ENCODE data around the gene DGUOK. TPM values are rescaled to one million over a fixed set of nuclear protein-coding genes. Genes with fewer than 3 reads are reported as not detected.

DGUOK gene
- total RNA-seq, 1 experiment from 2014 or later = 100 TPM

GRCh38 chr2:73972846-73973245 lies 46.2 kb downstream of the DGUOK start:
- DNase-seq (ENCODE audit: low read depth, low spot score) = no peak
- ChIA-PET RAD21 (ENCODE audit: low non-redundant PET in 1 of 2, low total read pairs in 2 of 2, uncharacterized antibody in 2 of 2, unreplicated experiment in 2 of 2) (no interaction called here), POLR2A (no interaction called here), CTCF (no interaction called here)
- Histone ChIP-seq H3K27ac (ENCODE audit: low read depth, low read length) (no peak overlapping the region), H3K79me2 (ENCODE audit: insufficient read depth, low read length) (no peaks in the 10 kb centered on the region), H2AFZ (ENCODE audit: low read depth, low read length, poor library complexity, severe bottlenecking) (no peak overlapping the region), H3K27me3 (ENCODE audit: insufficient read depth, low read length) (no peaks in the 10 kb centered on the region), H3K9me3 (ENCODE audit: control insufficient read depth in 1 of 2, insufficient read depth in 1 of 2, low read depth in 1 of 2, low read length in 2 of 2) (no peaks in the 10 kb centered on the region), H3K36me3 (ENCODE audit: control insufficient read depth in 1 of 2, insufficient read depth in 2 of 2, low read length in 2 of 2) (0 out of 4 replicates have a peak, but pooled peaks cover 0 to 2% of the 10 kb centered on the region in 2 experiments), H3K9ac (ENCODE audit: low read length) (no peak overlapping the region), H4K20me1 (ENCODE audit: insufficient read depth) (no peaks in the 10 kb centered on the region), H3K4me2 (ENCODE audit: low read length) (no peak overlapping the region), H3K4me3 (replicated peaks in 1 of 2; ENCODE audit: low read depth in 1 of 2, low read length in 2 of 2) (no peak overlapping the region), H3K4me1 (ENCODE audit: control insufficient read depth in 1 of 2, insufficient read depth in 2 of 2, low read length in 2 of 2) (peaks cover 0 to 2% of the 10 kb centered on the region in 2 experiments; a peak in 1 of 4 replicates), H3K9me2 (ENCODE audit: insufficient read depth) (no peaks in the 10 kb centered on the region)
- TF ChIP-seq RAD21 (IDR thresholded peaks at IDR 0.05; ENCODE audit: low read depth) = no peak
- no peak for TF ChIP-seq TCF7L2 (IDR thresholded peaks at IDR 0.05; ENCODE audit: borderline replicate concordance, extremely low read depth, insufficient read depth, insufficient read length)
- TF ChIP-seq SIN3A (IDR thresholded peaks at IDR 0.05; ENCODE audit: low read depth) = no peak
- no peak for TF ChIP-seq SP1 (IDR thresholded peaks at IDR 0.05; ENCODE audit: low read depth)
- no peak for TF ChIP-seq ZNF274 (IDR thresholded peaks at IDR 0.05; ENCODE audit: low read depth, low read length)
- no peak for TF ChIP-seq CBX3 (IDR thresholded peaks at IDR 0.05; ENCODE audit: low read depth)
- no peak for TF ChIP-seq EZH2phosphoT487 (IDR thresholded peaks at IDR 0.05; ENCODE audit: borderline replicate concordance)
- no peak for ATAC-seq
- BruUV-seq (replicated peaks) = no TSS peak
- intact Hi-C loops (cut with micrococcal nuclease) = no loop called here

DNA sequence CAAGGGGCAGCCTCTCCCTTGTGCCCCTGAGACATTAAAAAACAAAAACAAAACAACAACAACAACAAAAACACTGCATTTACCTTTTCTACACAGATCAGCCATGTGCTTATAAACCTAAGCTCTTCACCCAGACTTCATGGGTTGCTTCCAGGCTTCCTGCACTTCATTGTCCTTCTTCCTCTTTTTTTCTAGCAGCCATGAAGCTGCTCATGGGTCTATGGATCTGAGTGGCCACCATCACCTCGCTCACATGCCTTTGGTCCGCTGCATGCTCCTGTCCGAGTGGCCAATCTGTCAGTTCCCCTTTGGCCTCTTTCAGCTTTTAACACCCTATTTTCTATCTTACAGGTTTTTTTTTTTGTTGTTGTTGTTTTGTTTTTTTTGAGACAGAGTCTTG lies 49.1 kb downstream of the DGUOK start:
- DNase-seq (ENCODE audit: low read depth, low spot score) (no peak), ATAC-seq (no peak)
- Histone ChIP-seq H3K36me3 (ENCODE audit: control insufficient read depth in 1 of 2, insufficient read depth in 2 of 2, low read length in 2 of 2) (no peaks in the 10 kb centered on the region), H3K9me2 (ENCODE audit: insufficient read depth) (no peaks in the 10 kb centered on the region), H3K4me2 (ENCODE audit: low read length) (no peak overlapping the region), H2AFZ (ENCODE audit: low read depth, low read length, poor library complexity, severe bottlenecking) (no peak overlapping the region), H3K9me3 (ENCODE audit: control insufficient read depth in 1 of 2, insufficient read depth in 1 of 2, low read depth in 1 of 2, low read length in 2 of 2) (no peaks in the 10 kb centered on the region), H3K9ac (ENCODE audit: low read length) (no peak overlapping the region), H3K4me1 (ENCODE audit: control insufficient read depth in 1 of 2, insufficient read depth in 2 of 2, low read length in 2 of 2) (peaks cover 15 to 17% of the 10 kb centered on the region in 2 experiments), H4K20me1 (ENCODE audit: insufficient read depth) (no peaks in the 10 kb centered on the region), H3K27me3 (ENCODE audit: insufficient read depth, low read length) (no peaks in the 10 kb centered on the region), H3K27ac (ENCODE audit: low read depth, low read length) (no peak overlapping the region), H3K79me2 (ENCODE audit: insufficient read depth, low read length) (no peaks in the 10 kb centered on the region; the same call in 1 of the 2 replicates), H3K4me3 (replicated peaks in 1 of 2; ENCODE audit: low read depth in 1 of 2, low read length in 2 of 2) (no peak overlapping the region)
- BruUV-seq (replicated peaks) = no TSS peak
- POLR2A ChIA-PET = no interaction called here
- RAD21 ChIA-PET (ENCODE audit: low non-redundant PET in 1 of 2, low total read pairs in 2 of 2, uncharacterized antibody in 2 of 2, unreplicated experiment in 2 of 2) = no interaction called here
- intact Hi-C loops (cut with micrococcal nuclease) = no loop called here
- CTCF ChIA-PET = no interaction called here
- TF ChIP-seq ELF1 (IDR thresholded peaks at IDR 0.05; ENCODE audit: borderline replicate concordance, low read depth) = no peak
- TF ChIP-seq POLR2AphosphoS5 (IDR thresholded peaks at IDR 0.05; ENCODE audit: low read depth, low read length) = no peak
- TF ChIP-seq TCF7L2 (IDR thresholded peaks at IDR 0.05; ENCODE audit: borderline replicate concordance, extremely low read depth, insufficient read depth, insufficient read length) = no peak
- no peak for TF ChIP-seq EZH2phosphoT487 (IDR thresholded peaks at IDR 0.05; ENCODE audit: borderline replicate concordance)
- no peak for TF ChIP-seq ZFX (IDR thresholded peaks at IDR 0.05)
- no peak for TF ChIP-seq SIN3A (IDR thresholded peaks at IDR 0.05; ENCODE audit: low read depth)
- no peak for TF ChIP-seq FOSL1 (IDR thresholded peaks at IDR 0.05; ENCODE audit: low read depth)
- no peak for TF ChIP-seq YY1 (IDR thresholded peaks at IDR 0.05; ENCODE audit: extremely low read depth, insufficient replicate concordance, low read depth, low read length)
- no peak for TF ChIP-seq MAX (IDR thresholded peaks at IDR 0.05)
- no peak for TF ChIP-seq SP1 (IDR thresholded peaks at IDR 0.05; ENCODE audit: low read depth)
- TF ChIP-seq POLR2A (IDR thresholded peaks at IDR 0.05; ENCODE audit: borderline replicate concordance, extremely low read depth, insufficient read depth, insufficient read length) = no peak
- no peak for TF ChIP-seq REST (IDR thresholded peaks at IDR 0.05; ENCODE audit: low read depth)
- no peak for TF ChIP-seq RAD21 (IDR thresholded peaks at IDR 0.05; ENCODE audit: low read depth)
- TF ChIP-seq, protein P1, sequence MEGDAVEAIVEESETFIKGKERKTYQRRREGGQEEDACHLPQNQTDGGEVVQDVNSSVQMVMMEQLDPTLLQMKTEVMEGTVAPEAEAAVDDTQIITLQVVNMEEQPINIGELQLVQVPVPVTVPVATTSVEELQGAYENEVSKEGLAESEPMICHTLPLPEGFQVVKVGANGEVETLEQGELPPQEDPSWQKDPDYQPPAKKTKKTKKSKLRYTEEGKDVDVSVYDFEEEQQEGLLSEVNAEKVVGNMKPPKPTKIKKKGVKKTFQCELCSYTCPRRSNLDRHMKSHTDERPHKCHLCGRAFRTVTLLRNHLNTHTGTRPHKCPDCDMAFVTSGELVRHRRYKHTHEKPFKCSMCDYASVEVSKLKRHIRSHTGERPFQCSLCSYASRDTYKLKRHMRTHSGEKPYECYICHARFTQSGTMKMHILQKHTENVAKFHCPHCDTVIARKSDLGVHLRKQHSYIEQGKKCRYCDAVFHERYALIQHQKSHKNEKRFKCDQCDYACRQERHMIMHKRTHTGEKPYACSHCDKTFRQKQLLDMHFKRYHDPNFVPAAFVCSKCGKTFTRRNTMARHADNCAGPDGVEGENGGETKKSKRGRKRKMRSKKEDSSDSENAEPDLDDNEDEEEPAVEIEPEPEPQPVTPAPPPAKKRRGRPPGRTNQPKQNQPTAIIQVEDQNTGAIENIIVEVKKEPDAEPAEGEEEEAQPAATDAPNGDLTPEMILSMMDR (IDR thresholded peaks at IDR 0.05 in 2 of 3, conservative IDR thresholded peaks at IDR 0.05 in 1 of 3; ENCODE audit: borderline replicate concordance in 1 of 3, insufficient read depth in 1 of 3, low read depth in 2 of 3, low read length in 2 of 3) = no peak

All from HCT116 (cell line).